GM12891 (cell line): ENCODE data around the gene CDC40.
"Not testable (repeated sequence)": the region's sequence is repeated elsewhere in the genome, so short reads cannot be mapped to it uniquely, and the experiment has no call there.

Experiments used
- DNase-seq: peaks from one replicate; pipeline ENCODE4 v3.0.0; 2011; ENCODE audit warnings: low spot score; ENCODE audit not compliant: insufficient read length
- FAIRE-seq: peaks from 2 replicates; lab custom pipeline; 2011; peaks lifted over from hg19 to GRCh38; lab: Jason Lieb, UNC
- PAX5 ChIP-seq: IDR thresholded peaks from 2 replicates; pipeline ENCODE4 v1.6.1; 2011; ENCODE audit warnings: low read length, moderate library complexity, mild to moderate bottlenecking; ENCODE audit not compliant: insufficient read depth, severe bottlenecking
- POLR2A ChIP-seq: IDR thresholded peaks from 2 replicates; pipeline ENCODE4 v1.6.1; 2011; ENCODE audit warnings: low read depth, low read length, control low read depth
- POLR2AphosphoS5 ChIP-seq: IDR thresholded peaks from 2 replicates; pipeline ENCODE4 v1.6.1; 2011; ENCODE audit warnings: low read depth, low read length, control low read depth
- POU2F2 ChIP-seq: IDR thresholded peaks from 2 replicates; pipeline ENCODE4 v1.6.1; 2011; ENCODE audit warnings: low read depth, mild to moderate bottlenecking, control low read depth, low read length, moderate library complexity
- SPI1 ChIP-seq: IDR thresholded peaks from 2 replicates; pipeline ENCODE4 v1.6.1; 2011; ENCODE audit warnings: low read depth, low read length, control low read depth
- TAF1 ChIP-seq: IDR thresholded peaks from 2 replicates; pipeline ENCODE4 v1.6.1; 2011; ENCODE audit warnings: low read depth, low read length, control low read depth

Gene CDC40

DNA sequence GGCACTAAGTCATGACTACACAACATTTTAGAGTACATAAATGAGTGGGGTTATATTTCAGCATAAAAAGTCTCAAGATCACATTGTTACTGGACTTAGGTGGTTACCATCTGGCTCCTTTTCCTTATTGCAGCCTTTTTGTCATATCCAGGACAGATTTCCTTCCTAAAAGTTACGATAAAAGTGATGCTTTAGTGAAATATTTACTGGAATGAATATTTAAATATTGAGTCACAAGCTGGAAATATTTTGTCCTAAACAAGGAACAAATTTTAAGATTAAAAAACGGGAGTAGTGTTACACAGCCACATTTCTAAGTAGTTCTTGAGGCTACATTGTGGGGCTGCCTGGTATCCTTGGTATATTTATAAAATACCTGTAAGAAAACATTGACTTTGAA, 52.2 kb downstream of the CDC40 start:
- no peak for FAIRE-seq
- TF ChIP-seq SPI1 (no peak), POLR2A (no peak), TAF1 (no peak), PAX5 (no peak), POU2F2 (no peak), POLR2AphosphoS5 (no peak)
- no peak for DNase-seq

DNA sequence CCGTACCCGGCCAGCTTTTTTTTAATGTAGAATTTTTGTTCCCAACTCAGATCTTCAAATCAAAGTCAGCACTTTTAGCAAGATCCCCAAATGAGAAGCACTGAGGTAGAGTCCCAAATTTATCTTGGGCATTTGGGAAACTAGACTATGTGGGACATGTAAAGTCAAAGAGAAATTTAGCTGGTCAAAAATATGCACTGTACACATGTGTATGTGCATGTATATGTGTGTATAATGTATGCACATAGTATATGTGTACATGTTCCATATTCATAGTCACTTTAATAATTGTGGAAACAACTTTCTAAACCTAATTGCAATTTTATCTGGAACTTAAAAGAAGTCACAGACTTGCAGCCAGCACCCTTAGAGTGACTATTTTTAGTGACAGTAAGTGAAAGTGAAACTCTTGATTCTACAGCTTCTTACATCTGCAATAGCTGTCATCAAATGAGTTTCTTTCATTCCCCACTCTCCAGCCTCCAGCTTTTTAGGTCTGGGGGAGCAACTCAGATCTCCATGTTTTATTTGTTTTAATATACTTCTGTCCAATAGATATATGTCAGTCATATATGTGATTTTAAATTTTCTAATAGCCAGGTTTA, 53.6 kb downstream of the CDC40 start:
- TF ChIP-seq SPI1 (no peak), TAF1 (no peak), POLR2A (no peak), PAX5 (no peak), POLR2AphosphoS5 (no peak), POU2F2 (no peak)
- DNase-seq (peak; percentile 33), FAIRE-seq (peak; percentile 16)

- FAIRE-seq, DNase-seq: not testable (repeated sequence)
These were observed 55.8 kb downstream of the CDC40 start for GRCh38 chr6:110236007-110236406.

GRCh38 chr6:110239526-110240274, 59.5 kb downstream of the CDC40 start:
- FAIRE-seq: no peak
- no peak for DNase-seq
- no peak for TF ChIP-seq POLR2AphosphoS5
- TF ChIP-seq POLR2A: no peak
- no peak for TF ChIP-seq TAF1
- TF ChIP-seq SPI1: no peak
- no peak for TF ChIP-seq PAX5
- no peak for TF ChIP-seq POU2F2

DNA sequence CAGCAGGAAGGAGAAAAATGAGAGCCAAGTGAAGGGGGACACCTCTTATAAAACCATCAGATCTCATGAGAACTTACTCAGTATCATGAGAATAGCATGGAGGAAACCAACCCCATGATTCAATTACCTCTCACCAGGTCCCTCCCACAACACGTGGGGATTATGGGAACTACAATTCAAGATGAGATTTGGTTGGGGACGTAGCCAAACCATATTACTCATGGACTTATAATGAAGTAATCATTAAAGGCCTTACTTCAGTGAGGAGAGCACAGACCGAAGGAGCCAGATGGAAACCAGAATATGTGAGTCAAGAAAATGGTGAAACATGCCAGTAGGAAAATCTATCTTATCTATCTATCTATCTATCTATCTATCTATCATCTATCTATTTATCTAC, 64.4 kb downstream of the CDC40 start:
- not testable (repeated sequence) for DNase-seq, FAIRE-seq

DNA sequence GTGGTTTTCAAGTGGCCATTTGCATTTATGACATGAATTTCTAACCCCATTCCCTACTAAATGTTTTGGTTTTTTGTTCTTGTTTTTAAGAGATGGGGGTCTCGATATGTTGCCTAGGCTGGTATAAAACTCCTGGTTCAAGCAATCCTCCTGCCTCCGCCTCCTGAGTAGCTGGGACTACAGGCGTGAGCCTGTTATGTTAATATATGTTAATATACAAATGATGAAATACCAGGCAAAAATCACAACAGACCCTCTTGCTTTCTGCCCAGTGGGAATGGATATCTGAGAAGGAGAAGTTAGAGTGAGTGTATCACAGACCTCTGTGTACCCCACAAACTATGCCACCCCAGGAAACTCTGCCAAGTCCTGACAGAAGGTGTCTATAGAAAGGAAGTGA, 66.2 kb downstream of the CDC40 start:
- FAIRE-seq (no peak), DNase-seq (no peak)
- no peak for TF ChIP-seq SPI1
- TF ChIP-seq POLR2A: no peak
- no peak for TF ChIP-seq POLR2AphosphoS5
- no peak for TF ChIP-seq POU2F2
- no peak for TF ChIP-seq TAF1
- no peak for TF ChIP-seq PAX5

GRCh38 chr6:110246900-110247546, 66.8 kb downstream of the CDC40 start:
- TF ChIP-seq TAF1 (no peak), POLR2A (no peak), POLR2AphosphoS5 (no peak), SPI1 (no peak), PAX5 (no peak), POU2F2 (no peak)
- FAIRE-seq (no peak), DNase-seq (no peak)

DNA sequence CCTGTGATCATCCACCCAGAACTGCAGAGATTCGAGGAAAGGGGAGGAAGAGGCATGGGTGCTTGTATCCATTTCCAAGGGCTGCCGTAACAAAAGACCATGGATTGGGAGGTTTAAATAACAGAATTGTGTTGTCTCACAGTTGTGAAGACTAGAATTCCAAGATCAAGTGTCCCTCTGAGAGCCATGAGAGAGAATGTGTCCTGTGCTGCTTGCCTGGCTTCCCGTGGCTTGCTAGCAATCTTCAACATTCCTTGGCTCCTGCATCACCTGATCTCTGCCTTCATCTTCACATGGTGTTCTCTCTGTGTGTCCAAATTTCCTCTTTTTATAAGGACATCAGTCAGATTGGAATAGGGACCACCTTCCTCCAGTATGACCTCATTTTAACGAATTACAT, 69.8 kb downstream of the CDC40 start:
- TF ChIP-seq POU2F2 (no peak), TAF1 (no peak)
- DNase-seq (no peak), FAIRE-seq (no peak)

GRCh38 chr6:110250838-110251237, 70.6 kb downstream of the CDC40 start:
- DNase-seq: no peak
- TF ChIP-seq TAF1 (no peak), PAX5 (no peak), SPI1 (no peak), POLR2A (no peak), POU2F2 (no peak), POLR2AphosphoS5 (no peak)
- FAIRE-seq: no peak

- no peak for TF ChIP-seq POLR2AphosphoS5
- no peak for TF ChIP-seq POU2F2
- no peak for TF ChIP-seq POLR2A
- TF ChIP-seq TAF1: no peak
- no peak for TF ChIP-seq PAX5
- TF ChIP-seq SPI1: no peak
- DNase-seq (peak; percentile 10), FAIRE-seq (no peak)
These were observed 75.1 kb downstream of the CDC40 start for GRCh38 chr6:110255211-110255750.
